B cell (primary cell): ENCODE results near the gene SLCO3A1. TPM values are rescaled to one million over a fixed set of nuclear protein-coding genes. Genes with fewer than 3 reads are reported as not detected.

Experiments
- ATAC-seq: fragments of 200-7000 bp; cut with Tn5 transposase; one replicate; pipeline ENCODE4 v1.10.0; 2021; ENCODE audit warnings: low read depth, mild to moderate bottlenecking, moderate number of reproducible peaks, moderate library complexity
- CTCF ChIA-PET: fragments of 350-600 bp; sonication (Branson Sonifier 250); formaldehyde crosslinking; loops from one replicate; lab custom pipeline; 2021; ENCODE audit warnings: antibody characterized with exemption, inconsistent platforms; lab: Charles Lee
- POLR2A ChIA-PET: fragments of 350-600 bp; sonication (Branson Sonifier 250); formaldehyde crosslinking; loops from one replicate; lab custom pipeline; 2021; ENCODE audit warnings: antibody characterized with exemption; lab: Charles Lee
- DNase-seq: peaks from one replicate; pipeline ENCODE4 v3.0.0; 2013
- H2AFZ ChIP-seq: 2 replicates; pipeline ENCODE4 v1.6.1; 2012; ENCODE audit warnings: mild to moderate bottlenecking, low read depth, low read length; ENCODE audit not compliant: insufficient read depth, poor library complexity, severe bottlenecking
- H3K27ac ChIP-seq, 2 donors: 1 replicate in 1 of 2; 2 replicates in 1 of 2; pipeline ENCODE4 v1.5.1; 2012 to 2013; ENCODE audit warnings: low read length in 2 of 2, mild to moderate bottlenecking in 2 of 2, moderate library complexity in 1 of 2
- H3K27me3 ChIP-seq, 4 experiments: fragments of 200-600 bp in 1 of 4; sonication (generic) in 1 of 4; replicated peaks in 1 of 4; 1 replicate in 2 of 4; 2 replicates in 2 of 4; pipeline versions ENCODE4 v1.6.1 to v1.7.0; 2013 to 2016; ENCODE audit warnings: low read length in 3 of 4, mild to moderate bottlenecking in 2 of 4, mixed read lengths in 1 of 4, moderate library complexity in 1 of 4; ENCODE audit not compliant: insufficient read depth in 4 of 4, control insufficient read depth in 3 of 4; ENCODE audit errors: control extremely low read depth in 1 of 4
- H3K36me3 ChIP-seq, 2 experiments: replicated peaks in 1 of 2; 1 replicate in 1 of 2; 2 replicates in 1 of 2; pipeline versions ENCODE4 v1.6.1 to v1.7.1; 2013; ENCODE audit warnings: low read length in 1 of 2; ENCODE audit not compliant: insufficient read depth in 2 of 2, control insufficient read depth in 1 of 2; ENCODE audit errors: control extremely low read depth in 1 of 2, extremely low read depth in 1 of 2
- H3K4me1 ChIP-seq, 2 donors: fragments of 200-600 bp in 1 of 2; sonication (generic) in 1 of 2; 1 replicate in 1 of 2; 2 replicates in 1 of 2; pipeline versions ENCODE4 v1.5.1 to v1.6.1; 2013 to 2017; ENCODE audit warnings: low read length in 2 of 2; ENCODE audit not compliant: control insufficient read depth in 2 of 2, insufficient read depth in 2 of 2
- H3K4me2 ChIP-seq: replicated peaks from 2 replicates; pipeline ENCODE3; 2012; ENCODE audit warnings: mild to moderate bottlenecking, low read depth, low read length; ENCODE audit not compliant: poor library complexity, severe bottlenecking
- H3K4me3 ChIP-seq, 5 experiments: fragments of 200-600 bp in 1 of 5; sonication (generic) in 1 of 5; 1 replicate in 3 of 5; 2 replicates in 2 of 5; pipeline versions ENCODE4 v1.5.1 to v1.7.0; 2011 to 2016; ENCODE audit warnings: low read length in 4 of 5, mild to moderate bottlenecking in 4 of 5, low read depth in 2 of 5, control low read depth in 1 of 5, moderate library complexity in 1 of 5; ENCODE audit not compliant: insufficient read depth in 1 of 5; ENCODE audit errors: control extremely low read depth in 1 of 5, extremely low read depth in 1 of 5
- H3K79me2 ChIP-seq: fragments of 200-600 bp; sonication (generic); one replicate; pipeline ENCODE4 v1.6.0; 2016; ENCODE audit warnings: low read length; ENCODE audit not compliant: control insufficient read depth, insufficient read depth
- H3K9ac ChIP-seq: fragments of 200-600 bp; sonication (generic); 2 replicates; pipeline ENCODE4 v1.6.1; 2017; ENCODE audit warnings: mild to moderate bottlenecking, low read length, moderate library complexity
- H3K9me3 ChIP-seq, 3 donors: one replicate each; pipeline versions ENCODE4 v1.6.1 to v1.7.1; 2013; ENCODE audit warnings: low read length in 2 of 3; ENCODE audit not compliant: control insufficient read depth in 2 of 3, insufficient read depth in 1 of 3; ENCODE audit errors: control extremely low read depth in 1 of 3
- H4K20me1 ChIP-seq: 2 replicates; pipeline ENCODE4 v1.6.0; 2012; ENCODE audit warnings: mild to moderate bottlenecking, low read length; ENCODE audit not compliant: insufficient read depth, control insufficient read depth, poor library complexity, severe bottlenecking
- H3K27ac Mint-ChIP-seq: one replicate; pipeline ENCODE4 v1.8.0; 2021; ENCODE audit warnings: mixed read lengths
- H3K27me3 Mint-ChIP-seq: one replicate; pipeline ENCODE4 v1.8.0; 2021; ENCODE audit warnings: mixed read lengths
- H3K4me1 Mint-ChIP-seq: one replicate; pipeline ENCODE4 v1.8.0; 2021; ENCODE audit warnings: mixed read lengths
- H3K4me3 Mint-ChIP-seq: one replicate; pipeline ENCODE4 v1.8.0; 2021; ENCODE audit warnings: mixed read lengths
- H3K9me3 Mint-ChIP-seq: one replicate; pipeline ENCODE4 v1.8.0; 2022; ENCODE audit warnings: mixed read lengths; ENCODE audit not compliant: insufficient read depth
- CTCF ChIP-seq: fragments of 200-600 bp; IDR thresholded peaks from one replicate; pipeline ENCODE4 v1.8.0; 2022; ENCODE audit warnings: antibody characterized with exemption, mild to moderate bottlenecking
- EZH2 ChIP-seq: IDR thresholded peaks from 2 replicates; pipeline ENCODE4 v1.6.1; 2012; ENCODE audit warnings: borderline replicate concordance, low read depth, mild to moderate bottlenecking, moderate library complexity, low read length; ENCODE audit not compliant: insufficient read depth, poor library complexity, severe bottlenecking
- WGBS: methylation state at CpG from one replicate; pipeline ENCODE4 v1.1.5; 2013; ENCODE audit warnings: missing lambda C conversion rate; ENCODE audit not compliant: insufficient coverage; 5-methylcytosine and 5-hydroxymethylcytosine counted together
- intact Hi-C: fragments of 100-400 bp; cut with micrococcal nuclease; formaldehyde crosslinking; loops from one replicate; pipeline ENCODE4 v1.10.0; 2022
- polyA plus RNA-seq: library from polyadenylated mRNA; depleted of rRNA; stranded (reverse); fragments of >200 nt; gene quantifications from 2 replicates; pipeline ENCODE4 v1.2.3, GENCODE V29; 2012
- total RNA-seq, 2 donors: library from RNA; stranded (reverse); fragments of 120-200 nt in 1 of 2; gene quantifications; 1 replicate in 1 of 2; 2 replicates in 1 of 2; pipeline versions ENCODE4 v1.2.3 to v1.2.4, GENCODE V29; 2013 to 2022

SLCO3A1 gene
- total and polyA plus RNA-seq, 2 donors (not counting 1 experiment from before 2014, with no cell fraction given) = 0.99 to 2.3 TPM

DNA sequence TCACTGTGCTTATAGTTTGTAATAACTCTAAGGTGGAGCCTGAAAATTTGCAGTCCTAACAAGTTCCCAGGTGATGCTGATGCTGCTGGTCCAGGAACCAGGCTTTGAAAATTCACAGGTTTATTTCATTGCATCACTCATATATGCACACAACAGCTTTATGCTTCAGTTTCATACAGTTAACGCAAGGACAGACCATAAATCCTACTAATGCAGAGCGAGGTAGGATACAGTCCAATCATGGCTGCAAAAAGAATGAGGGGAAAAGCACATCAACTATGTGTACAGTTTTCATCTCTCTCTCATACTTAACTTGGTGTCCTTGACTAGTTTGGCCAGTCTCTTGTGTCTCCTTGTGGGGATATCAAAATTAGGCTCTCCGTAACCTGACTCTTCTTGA lies 135.1 kb downstream of the SLCO3A1 start:
- ATAC-seq (no peak), DNase-seq (no peak)
- intact Hi-C loops = no loop called here
- no peak overlapping the region for H2AFZ ChIP-seq
- no peak for TF ChIP-seq CTCF
- no peak for TF ChIP-seq EZH2
- H3K9ac ChIP-seq = no peak overlapping the region
- H3K4me1 Mint-ChIP-seq = no peaks in the 10 kb centered on the region
- no peaks in the 10 kb centered on the region for H3K27me3 Mint-ChIP-seq
- ChIA-PET CTCF (no interaction called here), POLR2A (no interaction called here)
- no peak overlapping the region for H3K27ac Mint-ChIP-seq
- no CpG with 5 or more reads among the region's 3 CpGs for WGBS
- H3K27me3 ChIP-seq = no peaks in the 10 kb centered on the region
- no peaks in the 10 kb centered on the region for H3K79me2 ChIP-seq
- no peak overlapping the region for H3K4me2 ChIP-seq
- H3K36me3 ChIP-seq = no peaks in the 10 kb centered on the region
- no peaks in the 10 kb centered on the region for H3K4me1 ChIP-seq
- H3K4me3 Mint-ChIP-seq = no peak overlapping the region
- no peaks in the 10 kb centered on the region for H4K20me1 ChIP-seq
- no peak overlapping the region for H3K27ac ChIP-seq
- H3K9me3 Mint-ChIP-seq = no peaks in the 10 kb centered on the region
- H3K4me3 ChIP-seq = no peak overlapping the region
- no peaks in the 10 kb centered on the region for H3K9me3 ChIP-seq

DNA sequence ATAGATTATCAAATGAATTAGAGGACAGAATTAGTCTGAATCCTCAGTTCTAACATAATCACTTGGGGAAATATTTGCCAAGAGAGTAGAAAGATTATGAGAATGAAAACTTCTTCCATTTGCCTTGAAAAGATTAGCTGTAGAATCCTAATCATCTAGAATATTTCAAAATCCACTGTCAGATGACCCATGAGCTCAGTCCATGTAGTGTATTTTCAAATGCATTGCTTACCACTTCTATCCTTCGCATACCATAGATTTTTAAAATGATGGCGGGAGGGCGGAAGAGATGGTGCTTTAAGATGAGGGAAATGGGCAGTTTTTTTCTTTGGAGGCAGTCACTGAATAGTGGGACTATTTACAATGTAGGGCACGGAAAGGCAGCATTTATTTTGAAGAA lies 136.3 kb downstream of the SLCO3A1 start:
- DNase-seq (no peak), ATAC-seq (no peak)
- Mint-ChIP-seq H3K27ac (no peak overlapping the region), H3K27me3 (no peaks in the 10 kb centered on the region), H3K9me3 (no peaks in the 10 kb centered on the region), H3K4me1 (no peaks in the 10 kb centered on the region), H3K4me3 (no peak overlapping the region)
- ChIA-PET CTCF (no interaction called here), POLR2A (no interaction called here)
- Histone ChIP-seq H3K79me2 (no peaks in the 10 kb centered on the region), H3K36me3 (no peaks in the 10 kb centered on the region), H2AFZ (no peak overlapping the region), H3K4me3 (no peak overlapping the region), H4K20me1 (no peaks in the 10 kb centered on the region), H3K27ac (no peak overlapping the region), H3K4me1 (no peaks in the 10 kb centered on the region), H3K4me2 (no peak overlapping the region), H3K9ac (no peak overlapping the region), H3K27me3 (no peaks in the 10 kb centered on the region), H3K9me3 (no peaks in the 10 kb centered on the region)
- TF ChIP-seq CTCF (no peak), EZH2 (no peak)
- WGBS = 100% methylated on average over 2 of the region's 4 CpGs
- intact Hi-C loops = no loop called here
